ENCODE results near the gene TMEM229B.
A peak's percentile ranks its signal among the peaks of the same experiment; 100 is the strongest.
"Not testable (repeated sequence)": the region's sequence is repeated elsewhere in the genome, so short reads cannot be mapped to it uniquely, and the experiment has no call there.

Gene TMEM229B

DNA sequence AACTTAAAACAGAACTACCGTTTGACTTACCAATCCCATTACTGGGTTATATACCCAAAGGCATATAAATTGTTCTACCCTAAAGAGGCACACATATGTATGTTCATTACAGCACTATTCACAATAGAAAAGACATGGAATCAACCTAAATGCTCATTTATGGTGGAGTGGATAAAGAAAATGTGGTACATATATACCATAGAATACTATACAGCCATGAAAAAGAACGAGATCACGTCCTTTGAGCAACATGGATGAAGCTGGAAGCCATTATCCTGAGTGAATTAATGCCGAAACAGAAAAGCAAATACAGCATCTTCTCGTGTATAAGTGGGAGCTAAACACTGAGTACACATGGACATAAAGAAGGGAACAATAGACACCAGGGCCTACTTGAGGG lies 31.8 kb downstream of the TMEM229B start:
- H3K27me3 ChIP-seq (ENCODE audit: control insufficient read depth, insufficient read depth, low read length), result no peaks in the 10 kb centered on the region
- peaks cover 14% of the 10 kb centered on the region for H3K4me1 ChIP-seq (ENCODE audit: control insufficient read depth, insufficient read depth, low read length)
- H3K27ac ChIP-seq (ENCODE audit: low read depth, low read length), result no peak overlapping the region
- H3K9me3 ChIP-seq (ENCODE audit: control insufficient read depth, insufficient read depth, low read depth, low read length), result 0 out of 2 replicates have a peak, but pooled peaks cover 3% of the 10 kb centered on the region
- H3K4me3 ChIP-seq (ENCODE audit: low read depth, low read length), result no peak overlapping the region
- H3K9ac ChIP-seq (ENCODE audit: low read length), result no peak overlapping the region
- no peaks in the 10 kb centered on the region for H3K36me3 ChIP-seq (ENCODE audit: control insufficient read depth, insufficient read depth, low read length)

DNA sequence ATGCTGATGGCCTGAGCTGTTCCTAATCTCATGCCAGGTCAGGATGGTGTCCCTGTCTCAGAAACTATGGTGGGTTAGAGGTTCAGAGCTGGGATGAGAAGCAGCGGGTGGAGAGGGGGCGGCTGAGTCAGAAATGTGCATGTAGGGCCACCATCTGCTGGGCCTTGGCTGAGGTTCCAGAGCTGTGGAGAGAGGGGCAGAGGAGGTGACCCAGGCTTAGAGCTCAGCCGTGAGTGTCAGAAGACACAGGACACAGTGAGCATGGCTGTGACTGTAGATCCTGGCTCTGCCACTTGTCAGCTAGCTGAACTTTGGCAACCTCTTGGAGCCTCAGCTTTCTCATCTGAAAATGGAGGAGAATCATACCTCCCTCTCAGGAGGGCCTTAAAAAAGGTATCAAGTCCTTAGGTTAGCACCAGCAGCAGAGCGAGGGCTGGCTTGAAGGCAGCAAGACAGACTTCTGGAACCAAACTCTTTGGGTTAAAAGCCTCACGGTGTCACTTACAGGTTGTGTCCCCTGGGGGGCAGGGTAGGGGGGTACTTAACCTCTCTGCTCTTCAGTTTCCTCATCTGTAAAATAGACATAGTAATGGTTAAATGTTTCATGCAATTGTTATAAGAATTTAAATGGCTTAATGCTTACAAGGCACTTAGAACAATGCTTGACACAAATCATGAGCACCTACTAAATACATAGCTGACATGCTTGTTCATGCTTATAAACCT lies 34.8 kb downstream of the TMEM229B start:
- Histone ChIP-seq H3K36me3 (ENCODE audit: control insufficient read depth, insufficient read depth, low read length) (no peaks in the 10 kb centered on the region), H3K9ac (ENCODE audit: low read length) (no peak overlapping the region), H3K27ac (ENCODE audit: low read depth, low read length) (no peak overlapping the region), H3K4me3 (ENCODE audit: low read depth, low read length) (no peak overlapping the region), H3K9me3 (ENCODE audit: control insufficient read depth, insufficient read depth, low read depth, low read length) (peaks cover 25% of the 10 kb centered on the region), H3K4me1 (ENCODE audit: control insufficient read depth, insufficient read depth, low read length) (peaks cover 11% of the 10 kb centered on the region), H3K27me3 (ENCODE audit: control insufficient read depth, insufficient read depth, low read length) (no peaks in the 10 kb centered on the region)

DNA sequence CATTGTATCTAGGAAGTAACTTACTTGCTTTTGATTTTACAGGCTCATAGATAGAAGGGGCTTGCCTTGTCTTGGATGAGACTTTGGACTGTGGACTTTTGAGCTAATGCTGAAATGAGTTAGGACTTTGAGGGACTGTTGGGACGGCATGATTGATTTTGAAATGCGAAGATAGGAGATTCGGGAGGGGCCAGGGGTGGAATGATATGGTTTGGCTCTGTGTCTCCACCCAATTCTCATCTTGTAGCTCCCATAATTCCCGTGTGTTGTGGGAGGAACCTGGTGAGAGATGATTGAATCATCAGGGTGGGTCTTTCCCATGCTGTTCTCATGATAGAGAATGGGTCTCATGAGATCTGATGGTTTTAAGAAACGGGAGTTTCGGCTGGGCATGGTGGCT lies 36.9 kb downstream of the TMEM229B start:
- H3K27ac ChIP-seq (ENCODE audit: low read depth, low read length), result not testable (repeated sequence)

DNA sequence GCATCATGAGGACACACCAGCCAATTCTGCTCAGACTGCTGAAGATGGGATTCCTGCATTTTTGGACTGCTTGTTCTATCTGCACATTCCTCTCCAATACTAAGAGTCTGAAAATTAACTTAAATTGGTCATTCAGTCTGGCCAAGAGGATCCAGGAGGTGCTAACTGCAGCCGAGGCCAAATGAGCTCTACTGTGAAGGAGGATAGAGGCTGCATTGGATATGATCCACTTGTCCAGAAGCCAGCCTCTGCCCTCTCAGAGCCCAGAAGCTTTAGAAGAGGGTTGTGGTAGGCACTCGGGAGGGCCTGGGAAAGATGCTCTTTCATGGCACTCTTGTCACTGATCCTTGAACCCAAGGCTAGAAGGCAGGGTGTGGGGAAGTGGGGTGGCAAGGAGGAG lies 39.4 kb downstream of the TMEM229B start:
- Histone ChIP-seq H3K4me3 (ENCODE audit: low read depth, low read length) (no peak overlapping the region), H3K36me3 (ENCODE audit: control insufficient read depth, insufficient read depth, low read length) (no peaks in the 10 kb centered on the region)

More for the DNA sequence above, 36.9 kb downstream of the TMEM229B start:
- not testable (repeated sequence) for H3K4me3 ChIP-seq (ENCODE audit: low read depth, low read length); H3K36me3 ChIP-seq (ENCODE audit: control insufficient read depth, insufficient read depth, low read length); H3K9ac ChIP-seq (ENCODE audit: low read length); H3K4me1 ChIP-seq (ENCODE audit: control insufficient read depth, insufficient read depth, low read length); H3K27me3 ChIP-seq (ENCODE audit: control insufficient read depth, insufficient read depth, low read length)
- H3K9me3 ChIP-seq (ENCODE audit: control insufficient read depth, insufficient read depth, low read depth, low read length), result peaks cover 23% of the 10 kb centered on the region

DNA sequence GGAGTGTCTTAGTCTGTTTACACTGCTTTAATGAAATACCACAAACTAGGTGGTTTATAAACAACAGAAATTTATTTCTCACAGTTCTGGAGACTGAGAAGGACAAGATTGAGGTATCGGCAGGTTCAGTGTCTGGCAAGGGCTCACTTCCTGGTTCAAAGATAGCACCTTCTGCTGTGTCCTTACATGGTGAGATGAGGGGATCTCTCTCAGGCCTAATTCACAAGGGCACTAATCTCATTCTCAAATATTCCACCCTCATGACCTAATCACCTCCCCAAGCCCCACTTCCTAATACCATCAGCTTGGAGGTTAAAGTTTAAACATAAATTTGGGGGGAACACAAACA lies 41.5 kb downstream of the TMEM229B start:
- Histone ChIP-seq H3K4me3 (ENCODE audit: low read depth, low read length) (no peak overlapping the region), H3K9me3 (ENCODE audit: control insufficient read depth, insufficient read depth, low read depth, low read length) (peaks cover 22% of the 10 kb centered on the region), H3K27me3 (ENCODE audit: control insufficient read depth, insufficient read depth, low read length) (no peaks in the 10 kb centered on the region), H3K27ac (ENCODE audit: low read depth, low read length) (no peak overlapping the region), H3K9ac (ENCODE audit: low read length) (no peak overlapping the region), H3K36me3 (ENCODE audit: control insufficient read depth, insufficient read depth, low read length) (no peaks in the 10 kb centered on the region), H3K4me1 (ENCODE audit: control insufficient read depth, insufficient read depth, low read length) (peaks cover 33% of the 10 kb centered on the region)

More for the DNA sequence above, 39.4 kb downstream of the TMEM229B start:
- Histone ChIP-seq H3K4me1 (ENCODE audit: control insufficient read depth, insufficient read depth, low read length) (peaks cover 25% of the 10 kb centered on the region), H3K27me3 (ENCODE audit: control insufficient read depth, insufficient read depth, low read length) (no peaks in the 10 kb centered on the region), H3K9me3 (ENCODE audit: control insufficient read depth, insufficient read depth, low read depth, low read length) (peaks cover 22% of the 10 kb centered on the region), H3K27ac (ENCODE audit: low read depth, low read length) (no peak overlapping the region), H3K9ac (ENCODE audit: low read length) (no peak overlapping the region)

DNA sequence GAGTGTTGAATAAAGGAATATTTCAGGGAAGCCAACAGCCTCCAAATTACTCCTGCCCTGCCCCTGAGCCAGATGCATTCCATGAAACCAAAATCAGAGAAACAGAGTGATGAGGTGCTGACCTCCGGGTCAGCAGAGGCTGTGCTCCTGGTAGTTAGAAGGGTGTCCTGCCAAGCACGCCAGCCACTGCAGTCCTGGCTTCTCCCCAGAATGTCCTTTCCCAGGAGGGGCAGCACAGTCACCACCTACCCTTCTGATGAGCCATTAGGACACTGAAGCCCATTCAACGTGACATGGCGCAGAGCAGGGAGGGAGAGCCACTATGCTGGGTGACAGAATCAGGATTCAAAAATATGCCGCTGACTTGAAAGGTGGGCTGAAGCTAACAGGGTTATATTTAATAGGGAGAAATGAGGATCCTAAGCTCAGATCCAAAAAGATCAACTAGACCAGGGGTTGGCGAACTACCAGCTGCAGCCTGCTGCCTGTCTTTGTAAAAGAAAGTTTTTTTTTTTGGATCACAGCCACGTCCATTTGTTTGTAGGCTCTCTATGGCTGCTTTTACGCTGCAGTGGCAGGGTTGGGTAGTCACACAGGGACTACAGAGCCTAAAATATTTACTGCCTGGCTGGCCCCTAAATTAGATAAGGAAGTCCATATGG lies 42.0 kb downstream of the TMEM229B start:
- Histone ChIP-seq H3K27me3 (ENCODE audit: control insufficient read depth, insufficient read depth, low read length) (no peaks in the 10 kb centered on the region), H3K9me3 (ENCODE audit: control insufficient read depth, insufficient read depth, low read depth, low read length) (peaks cover 22% of the 10 kb centered on the region), H3K36me3 (ENCODE audit: control insufficient read depth, insufficient read depth, low read length) (no peaks in the 10 kb centered on the region), H3K4me1 (ENCODE audit: control insufficient read depth, insufficient read depth, low read length) (peaks cover 33% of the 10 kb centered on the region), H3K4me3 (ENCODE audit: low read depth, low read length) (no peak overlapping the region), H3K9ac (ENCODE audit: low read length) (no peak overlapping the region), H3K27ac (ENCODE audit: low read depth, low read length) (no peak overlapping the region)

DNA sequence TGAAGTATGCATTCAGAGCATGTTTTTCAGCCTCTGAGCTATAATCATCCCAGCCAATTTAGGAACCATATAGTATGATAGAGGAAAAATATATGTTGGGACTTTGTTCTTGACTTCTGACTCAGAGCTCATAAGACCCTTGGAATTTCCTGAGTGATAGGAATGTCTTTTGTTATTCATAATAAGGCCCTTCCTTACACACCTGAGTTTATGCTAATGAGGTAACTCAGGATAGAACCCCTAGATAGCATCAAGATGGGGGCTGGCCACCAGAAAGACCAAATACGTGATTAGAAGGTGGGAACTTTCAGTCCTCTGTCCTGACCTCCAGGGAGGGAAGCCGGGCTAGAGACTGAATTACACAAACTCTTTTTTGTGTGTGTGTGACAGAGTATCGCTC lies 44.1 kb downstream of the TMEM229B start:
- H3K4me3 ChIP-seq (ENCODE audit: low read depth, low read length), result no peak overlapping the region
- peak overlapping the region; percentile 73 for H3K27ac ChIP-seq (ENCODE audit: low read depth, low read length)
- H3K9me3 ChIP-seq (ENCODE audit: control insufficient read depth, insufficient read depth, low read depth, low read length), result peaks cover 7% of the 10 kb centered on the region
- peaks cover 38% of the 10 kb centered on the region for H3K4me1 ChIP-seq (ENCODE audit: control insufficient read depth, insufficient read depth, low read length)
- peak overlapping the region; percentile 20 for H3K9ac ChIP-seq (ENCODE audit: low read length)
- no peaks in the 10 kb centered on the region for H3K27me3 ChIP-seq (ENCODE audit: control insufficient read depth, insufficient read depth, low read length)
- H3K36me3 ChIP-seq (ENCODE audit: control insufficient read depth, insufficient read depth, low read length), result no peaks in the 10 kb centered on the region

DNA sequence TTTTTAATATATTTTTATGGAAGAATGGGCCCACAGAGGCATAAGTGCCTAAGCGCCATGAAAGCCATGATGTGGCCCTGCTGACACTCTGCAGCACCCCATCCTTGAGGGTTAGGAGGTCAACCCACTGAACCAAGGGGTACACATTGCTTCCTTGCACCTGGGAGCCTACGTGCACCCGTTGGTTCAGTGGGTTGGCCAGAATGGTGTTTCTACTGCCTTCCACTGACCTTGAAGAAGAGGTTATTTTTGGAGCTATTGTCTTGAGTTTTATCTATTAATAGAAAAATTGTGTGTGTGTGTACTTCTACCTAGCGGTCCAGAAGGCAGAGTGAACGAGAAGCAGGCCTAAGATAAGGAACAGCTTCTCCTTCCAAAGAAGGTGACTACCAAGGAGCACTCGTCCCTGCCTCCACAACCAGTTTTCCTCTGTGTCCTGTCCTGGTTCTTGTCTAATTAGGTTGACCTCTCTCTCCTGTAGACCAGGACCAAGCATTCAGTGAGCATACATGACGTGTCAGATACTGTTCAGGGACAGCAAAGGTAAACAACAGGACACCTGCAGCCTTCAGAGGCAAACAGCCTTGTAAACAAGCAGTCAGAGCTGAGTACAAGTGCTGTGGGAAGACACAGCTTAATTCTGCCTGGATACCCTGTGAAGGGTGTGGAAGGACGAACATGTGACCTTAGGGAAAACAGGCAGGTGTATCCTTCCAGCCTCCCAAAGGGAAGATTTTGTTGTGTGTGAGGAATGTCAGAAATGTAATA lies 46.2 kb downstream of the TMEM229B start:
- H3K9me3 ChIP-seq (ENCODE audit: control insufficient read depth, insufficient read depth, low read depth, low read length), result no peaks in the 10 kb centered on the region
- H3K4me3 ChIP-seq (ENCODE audit: low read depth, low read length), result no peak overlapping the region
- H3K4me1 ChIP-seq (ENCODE audit: control insufficient read depth, insufficient read depth, low read length), result peaks cover 34% of the 10 kb centered on the region
- no peaks in the 10 kb centered on the region for H3K27me3 ChIP-seq (ENCODE audit: control insufficient read depth, insufficient read depth, low read length)
- no peak overlapping the region for H3K9ac ChIP-seq (ENCODE audit: low read length)
- no peak overlapping the region for H3K27ac ChIP-seq (ENCODE audit: low read depth, low read length)
- H3K36me3 ChIP-seq (ENCODE audit: control insufficient read depth, insufficient read depth, low read length), result no peaks in the 10 kb centered on the region

DNA sequence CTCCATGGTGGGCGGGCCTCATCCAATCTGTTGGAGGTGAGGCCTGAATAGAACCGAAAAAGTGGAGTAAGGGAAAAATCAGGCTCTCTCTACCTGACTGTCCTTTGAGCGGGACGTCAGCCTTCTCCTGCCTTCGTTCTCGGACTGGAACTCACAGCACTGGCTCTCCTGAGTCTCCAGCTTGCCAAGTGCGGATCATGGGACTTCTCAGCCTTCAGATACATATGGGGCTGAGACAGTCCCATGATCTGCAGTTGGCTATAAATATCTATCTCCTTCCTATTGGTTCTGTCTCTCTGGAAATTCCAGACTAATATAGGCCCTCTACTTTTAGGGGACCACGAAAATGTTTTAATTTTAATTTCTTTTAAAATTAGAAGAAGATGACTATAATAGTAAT lies 46.8 kb downstream of the TMEM229B start:
- no peaks in the 10 kb centered on the region for H3K9me3 ChIP-seq (ENCODE audit: control insufficient read depth, insufficient read depth, low read depth, low read length)
- H3K4me3 ChIP-seq (ENCODE audit: low read depth, low read length), result no peak overlapping the region
- no peaks in the 10 kb centered on the region for H3K27me3 ChIP-seq (ENCODE audit: control insufficient read depth, insufficient read depth, low read length)
- no peak overlapping the region for H3K9ac ChIP-seq (ENCODE audit: low read length)
- H3K4me1 ChIP-seq (ENCODE audit: control insufficient read depth, insufficient read depth, low read length), result peaks cover 34% of the 10 kb centered on the region
- no peaks in the 10 kb centered on the region for H3K36me3 ChIP-seq (ENCODE audit: control insufficient read depth, insufficient read depth, low read length)
- H3K27ac ChIP-seq (ENCODE audit: low read depth, low read length), result no peak overlapping the region

DNA sequence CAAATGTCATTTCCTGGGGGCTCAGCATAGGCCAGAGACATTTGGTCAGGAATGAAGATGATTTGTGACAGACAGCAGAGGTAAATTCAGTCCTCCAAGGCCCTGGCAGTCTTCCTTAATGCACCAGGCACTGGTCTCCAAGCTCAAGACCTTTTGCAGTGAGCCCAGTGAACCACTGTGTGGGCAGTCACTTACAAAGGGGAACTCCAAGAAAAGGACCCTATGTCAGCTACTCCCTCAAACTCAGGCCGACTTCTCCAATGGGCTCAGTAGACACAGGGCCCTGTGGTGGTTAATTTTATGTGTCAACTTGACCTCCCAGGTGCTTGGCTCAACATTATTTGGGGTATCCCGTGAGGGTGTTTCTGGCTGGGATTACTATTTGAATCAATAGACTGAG lies 47.3 kb downstream of the TMEM229B start:
- no peaks in the 10 kb centered on the region for H3K36me3 ChIP-seq (ENCODE audit: control insufficient read depth, insufficient read depth, low read length)
- H3K4me1 ChIP-seq (ENCODE audit: control insufficient read depth, insufficient read depth, low read length), result peaks cover 29% of the 10 kb centered on the region
- no peak overlapping the region for H3K9ac ChIP-seq (ENCODE audit: low read length)
- H3K27ac ChIP-seq (ENCODE audit: low read depth, low read length), result no peak overlapping the region
- H3K4me3 ChIP-seq (ENCODE audit: low read depth, low read length), result no peak overlapping the region
- no peaks in the 10 kb centered on the region for H3K27me3 ChIP-seq (ENCODE audit: control insufficient read depth, insufficient read depth, low read length)
- H3K9me3 ChIP-seq (ENCODE audit: control insufficient read depth, insufficient read depth, low read depth, low read length), result no peaks in the 10 kb centered on the region

DNA sequence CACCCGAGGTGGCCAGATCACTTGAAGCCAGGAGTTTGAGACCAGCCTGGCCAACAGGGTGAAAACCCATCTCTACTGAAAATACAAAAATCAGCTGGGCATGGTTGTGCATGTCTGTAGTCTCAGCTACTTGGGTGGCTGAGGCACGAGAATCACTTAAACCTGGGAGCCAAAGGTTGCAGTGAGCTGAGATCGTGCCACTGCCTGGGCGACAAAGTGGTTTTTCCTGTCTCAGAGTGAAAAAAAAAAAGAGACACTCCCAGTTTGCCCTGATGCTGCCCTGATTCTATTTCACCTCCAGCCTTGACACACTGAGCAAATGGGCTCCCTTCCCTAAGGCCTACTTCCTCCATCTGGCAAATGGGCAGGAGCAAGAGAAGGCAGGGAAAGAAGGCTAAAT lies 48.0 kb downstream of the TMEM229B start:
- H3K27me3 ChIP-seq (ENCODE audit: control insufficient read depth, insufficient read depth, low read length), result no peaks in the 10 kb centered on the region

More for the DNA sequence above, 48.0 kb downstream of the TMEM229B start:
- H3K27ac ChIP-seq (ENCODE audit: low read depth, low read length), result no peak overlapping the region
- no peaks in the 10 kb centered on the region for H3K9me3 ChIP-seq (ENCODE audit: control insufficient read depth, insufficient read depth, low read depth, low read length)
- no peaks in the 10 kb centered on the region for H3K36me3 ChIP-seq (ENCODE audit: control insufficient read depth, insufficient read depth, low read length)
- peaks cover 25% of the 10 kb centered on the region for H3K4me1 ChIP-seq (ENCODE audit: control insufficient read depth, insufficient read depth, low read length)
- H3K9ac ChIP-seq (ENCODE audit: low read length), result no peak overlapping the region
- H3K4me3 ChIP-seq (ENCODE audit: low read depth, low read length), result no peak overlapping the region

Measured in HUES6 (cell line).